GM06990 (cell line): ENCODE measurements around the gene RASGRP2.

Experiments used
- DNase-seq: peaks from one replicate; pipeline ENCODE4 v3.0.0-alpha.2; 2011; ENCODE audit not compliant: insufficient read length; ENCODE audit errors: extremely low read depth
- H3K27me3 ChIP-seq: replicated peaks from 2 replicates; pipeline ENCODE4 v1.6.0; 2011; ENCODE audit warnings: low read length; ENCODE audit not compliant: control insufficient read depth, insufficient read depth
- H3K36me3 ChIP-seq: 2 replicates; pipeline ENCODE4 v1.5.1; 2011; ENCODE audit warnings: low read length; ENCODE audit not compliant: control insufficient read depth, insufficient read depth
- H3K4me3 ChIP-seq: replicated peaks from 2 replicates; pipeline ENCODE4 v1.5.1; 2011; ENCODE audit warnings: low read depth, mild to moderate bottlenecking, control low read depth, low read length
- CTCF ChIP-seq: IDR thresholded peaks from 2 replicates; pipeline ENCODE4 v1.5.1; 2011; ENCODE audit warnings: low read length, control low read depth, mild to moderate bottlenecking, inconsistent platforms; ENCODE audit not compliant: insufficient read depth, poor library complexity, severe bottlenecking

Gene RASGRP2

GRCh38 chr11:64762674-64763525 lies 19.0 kb upstream of the RASGRP2 start:
- Histone ChIP-seq H3K36me3 (peaks cover 30% of the 10 kb centered on the region), H3K4me3 (no peak overlapping the region), H3K27me3 (no peaks in the 10 kb centered on the region)
- DNase-seq, result no peak
- no peak for TF ChIP-seq CTCF

- H3K4me3 ChIP-seq, result no peak overlapping the region
- DNase-seq, result no peak
- H3K27me3 ChIP-seq, result no peaks in the 10 kb centered on the region
- no peak for TF ChIP-seq CTCF
- H3K36me3 ChIP-seq, result peaks cover 24% of the 10 kb centered on the region
Observed at GRCh38 chr11:64762277-64762673, 18.3 kb upstream of the RASGRP2 start.

GRCh38 chr11:64760759-64761420 lies 16.9 kb upstream of the RASGRP2 start:
- Histone ChIP-seq H3K27me3 (no peaks in the 10 kb centered on the region), H3K36me3 (peaks cover 15% of the 10 kb centered on the region), H3K4me3 (no peak overlapping the region)
- TF ChIP-seq CTCF, result no peak
- DNase-seq, result no peak

GRCh38 chr11:64759722-64760719 lies 16.1 kb upstream of the RASGRP2 start, which contains the start of gene PYGM:
Gene PYGM (minus strand): TSS chr11:64759974. CDS start chr11:64759898, 76 bp downstream.
- H3K36me3 ChIP-seq, result peaks cover 9% of the 10 kb centered on the region
- no peak within 1 kb of the TSS for H3K4me3 ChIP-seq
- TF ChIP-seq CTCF, result no peak
- H3K27me3 ChIP-seq, result no peaks in the 10 kb centered on the region
- DNase-seq, result no peak

GRCh38 chr11:64759131-64759721 lies 15.3 kb upstream of the RASGRP2 start:
- H3K4me3 ChIP-seq, result no peak overlapping the region
- peaks cover 6% of the 10 kb centered on the region for H3K36me3 ChIP-seq
- no peak for DNase-seq
- H3K27me3 ChIP-seq, result no peaks in the 10 kb centered on the region
- no peak for TF ChIP-seq CTCF
